Measurements from ENCODE around the gene CHRM4.

The CHRM4 gene

GRCh38 chr11:46367244-46367915, 24.2 kb downstream of the CHRM4 start:
- no peak for DNase-seq (ENCODE audit: low read depth, low spot score)

GRCh38 chr11:46366661-46367161, 24.9 kb downstream of the CHRM4 start:
- no peak for DNase-seq (ENCODE audit: low read depth, low spot score)

- no peak for DNase-seq (ENCODE audit: low read depth, low spot score)
Observed at GRCh38 chr11:46366260-46366659, 25.3 kb downstream of the CHRM4 start.

- no peak for DNase-seq (ENCODE audit: low read depth, low spot score)
Observed at GRCh38 chr11:46364791-46365190, 26.8 kb downstream of the CHRM4 start.

- DNase-seq (ENCODE audit: low read depth, low spot score), result no peak
Observed at GRCh38 chr11:46364056-46364455, 27.5 kb downstream of the CHRM4 start.

GRCh38 chr11:46363455-46364005, 28.0 kb downstream of the CHRM4 start:
- no peak for DNase-seq (ENCODE audit: low read depth, low spot score)

GRCh38 chr11:46363031-46363407, 28.6 kb downstream of the CHRM4 start:
- DNase-seq (ENCODE audit: low read depth, low spot score), result no peak

- DNase-seq (ENCODE audit: low read depth, low spot score), result no peak
Observed at GRCh38 chr11:46362156-46363030, 29.2 kb downstream of the CHRM4 start.

GRCh38 chr11:46361283-46362155, 30.1 kb downstream of the CHRM4 start:
- no peak for DNase-seq (ENCODE audit: low read depth, low spot score)

- DNase-seq (ENCODE audit: low read depth, low spot score), result no peak
Observed at GRCh38 chr11:46360878-46361277, 30.7 kb downstream of the CHRM4 start.

- no peak for DNase-seq (ENCODE audit: low read depth, low spot score)
Observed at GRCh38 chr11:46359953-46360352, 31.6 kb downstream of the CHRM4 start.

GRCh38 chr11:46357483-46357936, 34.1 kb downstream of the CHRM4 start:
- DNase-seq (ENCODE audit: low read depth, low spot score), result no peak

GRCh38 chr11:46356924-46357482, 34.6 kb downstream of the CHRM4 start:
- DNase-seq (ENCODE audit: low read depth, low spot score), result no peak

GRCh38 chr11:46353698-46354097, 37.9 kb downstream of the CHRM4 start:
- DNase-seq (ENCODE audit: low read depth, low spot score), result no peak

- no peak for DNase-seq (ENCODE audit: low read depth, low spot score)
Observed at GRCh38 chr11:46352063-46352841, 39.3 kb downstream of the CHRM4 start.

- DNase-seq (ENCODE audit: low read depth, low spot score), result no peak
Observed at GRCh38 chr11:46351606-46352005, 40.0 kb downstream of the CHRM4 start.

- no peak for DNase-seq (ENCODE audit: low read depth, low spot score)
Observed at GRCh38 chr11:46351148-46351547, 40.4 kb downstream of the CHRM4 start.

- no peak for DNase-seq (ENCODE audit: low read depth, low spot score)
Observed at GRCh38 chr11:46350695-46351094, 40.9 kb downstream of the CHRM4 start.

GRCh38 chr11:46348566-46349401, 42.8 kb downstream of the CHRM4 start:
- DNase-seq (ENCODE audit: low read depth, low spot score), result no peak
